GM12878 (cell line): Measurements from ENCODE around the gene LPAR3.

Source experiments
- BACH1 ChIP-seq: fragments of 450-650 bp; IDR thresholded peaks from 2 replicates; pipeline ENCODE4 v1.6.1; 2017; ENCODE audit warnings: mild to moderate bottlenecking, borderline replicate concordance
- ESRRA ChIP-seq: IDR thresholded peaks from 2 replicates; pipeline ENCODE4 v1.6.1; 2012; ENCODE audit warnings: mild to moderate bottlenecking, low read length, improper control_type of control experiment
- JUND ChIP-seq: IDR thresholded peaks from 2 replicates; pipeline ENCODE4 v1.6.1; 2012; ENCODE audit warnings: low read depth, mild to moderate bottlenecking, low read length, improper control_type of control experiment, moderate library complexity
- NFYA ChIP-seq: IDR thresholded peaks from 2 replicates; pipeline ENCODE4 v1.6.1; 2011; ENCODE audit warnings: low read depth, mild to moderate bottlenecking, low read length, improper control_type of control experiment, borderline replicate concordance
- NRF1 ChIP-seq: conservative IDR thresholded peaks from 2 replicates; pipeline ENCODE4 v1.6.1; 2011; ENCODE audit warnings: mild to moderate bottlenecking, low read depth, low read length, improper control_type of control experiment
- POLR2A ChIP-seq: IDR thresholded peaks from 2 replicates; pipeline ENCODE4 v1.6.1; 2011; ENCODE audit warnings: low read depth, mild to moderate bottlenecking, low read length
- POLR2AphosphoS5 ChIP-seq: IDR thresholded peaks from 2 replicates; pipeline ENCODE4 v1.6.1; 2011; ENCODE audit warnings: mild to moderate bottlenecking, low read length, inconsistent platforms
- RCOR1 ChIP-seq: conservative IDR thresholded peaks from 2 replicates; pipeline ENCODE4 v1.6.1; 2012; ENCODE audit warnings: low read depth, low read length, improper control_type of control experiment
- RELA ChIP-seq: fragments of 450-650 bp; IDR thresholded peaks from 2 replicates; pipeline ENCODE4 v1.8.0; 2014; ENCODE audit warnings: borderline replicate concordance; ENCODE audit not compliant: partially characterized antibody
- ZBED1 ChIP-seq: IDR thresholded peaks from 2 replicates; pipeline ENCODE4 v1.6.1; 2016; ENCODE audit warnings: borderline replicate concordance
- TF ChIP-seq, protein P1 (sequence below): IDR thresholded peaks from 2 replicates; pipeline ENCODE4 v1.6.1; 2012; ENCODE audit warnings: low read depth, low read length, improper control_type of control experiment
- TF ChIP-seq, protein P2 (sequence below): IDR thresholded peaks from 2 replicates; pipeline ENCODE4 v1.6.1; 2011; ENCODE audit warnings: low read depth, mild to moderate bottlenecking, low read length, moderate library complexity, borderline replicate concordance; ENCODE audit errors: extremely low read depth
- TF ChIP-seq, protein P3 (sequence below), 3 experiments: IDR thresholded peaks in 2 of 3; conservative IDR thresholded peaks in 1 of 3; 2 replicates each; pipeline ENCODE4 v1.5.1; 2011; ENCODE audit warnings: low read depth in 3 of 3, low read length in 3 of 3, mild to moderate bottlenecking in 3 of 3, control low read depth in 2 of 3, moderate library complexity in 2 of 3, inconsistent platforms in 1 of 3, mixed read lengths in 1 of 3; ENCODE audit not compliant: control insufficient read depth in 2 of 3, insufficient read depth in 1 of 3; ENCODE audit errors: extremely low read depth in 1 of 3
- TF ChIP-seq, protein P4 (sequence below): IDR thresholded peaks from 2 replicates; pipeline ENCODE4 v1.6.1; 2012; ENCODE audit warnings: low read length, inconsistent platforms

DNA sequence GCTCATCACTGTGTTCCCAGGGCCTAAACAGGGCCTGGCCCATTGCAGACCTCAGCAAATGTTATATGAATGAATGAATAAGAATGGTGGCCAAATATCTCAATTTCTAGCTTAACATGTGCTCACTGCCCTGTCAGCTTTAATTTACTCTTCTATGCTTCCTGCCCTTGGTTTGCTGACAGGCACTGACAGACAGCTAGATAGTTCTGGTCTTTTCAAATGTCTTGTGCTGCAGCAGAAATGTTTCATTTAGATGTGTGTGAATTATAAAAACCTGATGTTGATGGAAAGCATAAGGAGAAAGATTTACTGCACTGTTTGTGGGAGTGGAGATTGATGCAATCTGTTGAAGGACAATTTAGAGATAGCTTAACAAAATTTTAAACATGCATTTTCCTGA is 48.9 kb downstream of the LPAR3 start:
- TF ChIP-seq, protein P1, sequence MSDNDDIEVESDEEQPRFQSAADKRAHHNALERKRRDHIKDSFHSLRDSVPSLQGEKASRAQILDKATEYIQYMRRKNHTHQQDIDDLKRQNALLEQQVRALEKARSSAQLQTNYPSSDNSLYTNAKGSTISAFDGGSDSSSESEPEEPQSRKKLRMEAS = no peak
- TF ChIP-seq RELA (no peak), POLR2AphosphoS5 (no peak), NRF1 (no peak), ZBED1 (no peak), POLR2A (no peak), BACH1 (no peak), NFYA (no peak), ESRRA (no peak), RCOR1 (no peak), JUND (no peak)
- TF ChIP-seq, protein P2, sequence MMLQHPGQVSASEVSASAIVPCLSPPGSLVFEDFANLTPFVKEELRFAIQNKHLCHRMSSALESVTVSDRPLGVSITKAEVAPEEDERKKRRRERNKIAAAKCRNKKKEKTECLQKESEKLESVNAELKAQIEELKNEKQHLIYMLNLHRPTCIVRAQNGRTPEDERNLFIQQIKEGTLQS = no peak
- TF ChIP-seq, protein P3, sequence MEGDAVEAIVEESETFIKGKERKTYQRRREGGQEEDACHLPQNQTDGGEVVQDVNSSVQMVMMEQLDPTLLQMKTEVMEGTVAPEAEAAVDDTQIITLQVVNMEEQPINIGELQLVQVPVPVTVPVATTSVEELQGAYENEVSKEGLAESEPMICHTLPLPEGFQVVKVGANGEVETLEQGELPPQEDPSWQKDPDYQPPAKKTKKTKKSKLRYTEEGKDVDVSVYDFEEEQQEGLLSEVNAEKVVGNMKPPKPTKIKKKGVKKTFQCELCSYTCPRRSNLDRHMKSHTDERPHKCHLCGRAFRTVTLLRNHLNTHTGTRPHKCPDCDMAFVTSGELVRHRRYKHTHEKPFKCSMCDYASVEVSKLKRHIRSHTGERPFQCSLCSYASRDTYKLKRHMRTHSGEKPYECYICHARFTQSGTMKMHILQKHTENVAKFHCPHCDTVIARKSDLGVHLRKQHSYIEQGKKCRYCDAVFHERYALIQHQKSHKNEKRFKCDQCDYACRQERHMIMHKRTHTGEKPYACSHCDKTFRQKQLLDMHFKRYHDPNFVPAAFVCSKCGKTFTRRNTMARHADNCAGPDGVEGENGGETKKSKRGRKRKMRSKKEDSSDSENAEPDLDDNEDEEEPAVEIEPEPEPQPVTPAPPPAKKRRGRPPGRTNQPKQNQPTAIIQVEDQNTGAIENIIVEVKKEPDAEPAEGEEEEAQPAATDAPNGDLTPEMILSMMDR (IDR thresholded peaks at IDR 0.05 in 2 of 3, conservative IDR thresholded peaks at IDR 0.05 in 1 of 3; ENCODE audit: control insufficient read depth in 2 of 3, extremely low read depth in 1 of 3, insufficient read depth in 1 of 3, low read depth in 3 of 3, low read length in 3 of 3) = no peak
- TF ChIP-seq, protein P4, sequence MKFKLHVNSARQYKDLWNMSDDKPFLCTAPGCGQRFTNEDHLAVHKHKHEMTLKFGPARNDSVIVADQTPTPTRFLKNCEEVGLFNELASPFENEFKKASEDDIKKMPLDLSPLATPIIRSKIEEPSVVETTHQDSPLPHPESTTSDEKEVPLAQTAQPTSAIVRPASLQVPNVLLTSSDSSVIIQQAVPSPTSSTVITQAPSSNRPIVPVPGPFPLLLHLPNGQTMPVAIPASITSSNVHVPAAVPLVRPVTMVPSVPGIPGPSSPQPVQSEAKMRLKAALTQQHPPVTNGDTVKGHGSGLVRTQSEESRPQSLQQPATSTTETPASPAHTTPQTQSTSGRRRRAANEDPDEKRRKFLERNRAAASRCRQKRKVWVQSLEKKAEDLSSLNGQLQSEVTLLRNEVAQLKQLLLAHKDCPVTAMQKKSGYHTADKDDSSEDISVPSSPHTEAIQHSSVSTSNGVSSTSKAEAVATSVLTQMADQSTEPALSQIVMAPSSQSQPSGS = no peak
